C4-2B (cell line): ENCODE results near the gene PLCB2.

Source experiments
- ZFX ChIP-seq: fragments of 450-650 bp; IDR thresholded peaks from 2 replicates; pipeline ENCODE4 v1.6.1; 2017
- TF ChIP-seq, protein P1 (sequence below): fragments of 450-650 bp; conservative IDR thresholded peaks from 2 replicates; pipeline ENCODE4 v1.5.1; 2017; ENCODE audit warnings: mild to moderate bottlenecking

DNA sequence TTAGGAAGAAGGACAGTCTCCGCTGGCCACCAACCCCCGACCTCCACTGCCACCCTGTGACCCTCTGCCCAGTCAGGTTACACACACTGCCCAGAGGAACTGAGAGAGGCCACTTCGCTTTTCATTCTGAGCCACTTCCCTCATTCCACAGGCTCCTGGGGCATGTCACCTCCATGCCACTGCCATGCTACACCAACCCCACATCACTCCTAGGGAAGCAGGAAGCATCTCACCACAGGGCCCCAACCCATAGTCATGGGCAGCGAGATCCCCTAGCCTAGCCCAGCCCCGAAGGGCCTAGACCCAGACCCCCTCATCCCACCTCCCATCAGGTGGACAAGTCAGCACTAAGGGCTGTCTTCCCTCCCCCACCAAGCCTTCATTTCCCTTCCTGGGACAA lies 1.4 kb downstream of the PLCB2 start:
- TF ChIP-seq, protein P1, sequence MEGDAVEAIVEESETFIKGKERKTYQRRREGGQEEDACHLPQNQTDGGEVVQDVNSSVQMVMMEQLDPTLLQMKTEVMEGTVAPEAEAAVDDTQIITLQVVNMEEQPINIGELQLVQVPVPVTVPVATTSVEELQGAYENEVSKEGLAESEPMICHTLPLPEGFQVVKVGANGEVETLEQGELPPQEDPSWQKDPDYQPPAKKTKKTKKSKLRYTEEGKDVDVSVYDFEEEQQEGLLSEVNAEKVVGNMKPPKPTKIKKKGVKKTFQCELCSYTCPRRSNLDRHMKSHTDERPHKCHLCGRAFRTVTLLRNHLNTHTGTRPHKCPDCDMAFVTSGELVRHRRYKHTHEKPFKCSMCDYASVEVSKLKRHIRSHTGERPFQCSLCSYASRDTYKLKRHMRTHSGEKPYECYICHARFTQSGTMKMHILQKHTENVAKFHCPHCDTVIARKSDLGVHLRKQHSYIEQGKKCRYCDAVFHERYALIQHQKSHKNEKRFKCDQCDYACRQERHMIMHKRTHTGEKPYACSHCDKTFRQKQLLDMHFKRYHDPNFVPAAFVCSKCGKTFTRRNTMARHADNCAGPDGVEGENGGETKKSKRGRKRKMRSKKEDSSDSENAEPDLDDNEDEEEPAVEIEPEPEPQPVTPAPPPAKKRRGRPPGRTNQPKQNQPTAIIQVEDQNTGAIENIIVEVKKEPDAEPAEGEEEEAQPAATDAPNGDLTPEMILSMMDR = no peak
- no peak for TF ChIP-seq ZFX
